GM12801 (cell line): ENCODE measurements around the gene ZFR.

ENCODE experiments used
- TF ChIP-seq, protein P1 (sequence below): IDR thresholded peaks from one replicate; pipeline ENCODE4 v1.5.1; 2011; ENCODE audit warnings: control low read depth; ENCODE audit not compliant: insufficient read length; ENCODE audit errors: extremely low read depth

ZFR gene

DNA sequence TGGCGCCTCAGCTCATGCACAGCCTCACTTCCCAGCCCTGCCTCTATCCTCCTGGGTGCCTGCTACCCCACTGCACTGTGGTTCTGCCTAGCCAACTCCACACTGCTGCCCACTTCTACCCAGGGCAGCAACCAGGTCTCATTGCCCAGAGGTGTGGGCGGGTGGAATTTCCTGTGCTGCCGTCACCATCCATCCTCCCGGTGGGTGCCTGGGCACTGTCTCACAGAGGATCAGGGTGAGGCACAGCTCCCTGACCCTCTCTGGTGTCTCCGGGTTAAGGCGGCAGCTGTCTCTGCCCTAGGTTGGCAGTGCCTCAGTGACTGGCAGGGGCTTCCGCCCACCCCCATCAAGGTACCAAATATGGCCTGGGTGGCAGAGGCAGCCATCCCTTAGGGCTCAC lies 127.5 kb downstream of the ZFR start:
- TF ChIP-seq, protein P1, sequence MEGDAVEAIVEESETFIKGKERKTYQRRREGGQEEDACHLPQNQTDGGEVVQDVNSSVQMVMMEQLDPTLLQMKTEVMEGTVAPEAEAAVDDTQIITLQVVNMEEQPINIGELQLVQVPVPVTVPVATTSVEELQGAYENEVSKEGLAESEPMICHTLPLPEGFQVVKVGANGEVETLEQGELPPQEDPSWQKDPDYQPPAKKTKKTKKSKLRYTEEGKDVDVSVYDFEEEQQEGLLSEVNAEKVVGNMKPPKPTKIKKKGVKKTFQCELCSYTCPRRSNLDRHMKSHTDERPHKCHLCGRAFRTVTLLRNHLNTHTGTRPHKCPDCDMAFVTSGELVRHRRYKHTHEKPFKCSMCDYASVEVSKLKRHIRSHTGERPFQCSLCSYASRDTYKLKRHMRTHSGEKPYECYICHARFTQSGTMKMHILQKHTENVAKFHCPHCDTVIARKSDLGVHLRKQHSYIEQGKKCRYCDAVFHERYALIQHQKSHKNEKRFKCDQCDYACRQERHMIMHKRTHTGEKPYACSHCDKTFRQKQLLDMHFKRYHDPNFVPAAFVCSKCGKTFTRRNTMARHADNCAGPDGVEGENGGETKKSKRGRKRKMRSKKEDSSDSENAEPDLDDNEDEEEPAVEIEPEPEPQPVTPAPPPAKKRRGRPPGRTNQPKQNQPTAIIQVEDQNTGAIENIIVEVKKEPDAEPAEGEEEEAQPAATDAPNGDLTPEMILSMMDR = no peak

GRCh38 chr5:32315221-32316014 lies 129.1 kb downstream of the ZFR start:
- TF ChIP-seq, protein P1 = no peak

- TF ChIP-seq, protein P1 = no peak
Measured at GRCh38 chr5:32314658-32315057, 129.9 kb downstream of the ZFR start.

DNA sequence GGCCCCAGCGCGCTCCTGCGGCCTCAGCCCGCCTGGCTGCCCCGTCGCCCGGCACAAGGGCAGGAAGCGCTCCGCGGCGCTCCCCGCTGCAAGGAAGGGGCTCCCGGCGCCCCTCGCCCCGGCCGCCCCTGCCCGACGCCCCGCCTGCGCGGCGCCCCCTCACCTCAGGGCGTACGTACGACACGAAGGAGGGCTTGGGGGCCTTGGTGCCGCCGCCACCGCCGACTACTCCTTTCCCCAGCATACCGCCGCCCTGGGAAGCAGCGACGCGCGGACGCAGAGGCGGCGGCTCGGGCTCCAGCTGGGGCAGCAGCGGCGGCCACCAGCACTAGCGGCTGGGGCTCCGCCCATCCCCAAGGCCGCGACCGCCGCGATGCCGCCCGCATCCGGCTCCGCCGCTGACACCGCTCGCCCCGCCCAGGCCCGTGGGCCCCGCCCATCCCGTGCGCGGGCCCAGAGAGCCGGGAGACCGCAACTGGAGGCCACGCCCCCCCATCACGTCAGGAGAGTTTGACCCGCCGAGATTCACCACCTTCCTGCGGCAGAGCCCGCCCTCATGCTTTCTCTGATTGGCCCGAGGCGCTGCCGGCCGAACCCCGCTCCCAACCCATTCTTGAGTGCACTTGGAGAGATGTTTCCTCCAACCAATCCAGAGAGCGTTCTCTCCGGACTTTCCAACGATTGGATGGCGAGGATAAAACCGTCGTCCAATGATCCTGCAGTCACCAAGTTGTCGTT lies 131.8 kb downstream of the ZFR start, which contains the start of gene MTMR12:
TSS of gene MTMR12 (minus strand) at position 345 of the 738 bp plus-strand sequence. CDS start at position 244, 101 bp downstream.
- TF ChIP-seq, protein P1 = no peak

- TF ChIP-seq, protein P1 = no peak
Measured at GRCh38 chr5:32312197-32312594, 132.3 kb downstream of the ZFR start.

DNA sequence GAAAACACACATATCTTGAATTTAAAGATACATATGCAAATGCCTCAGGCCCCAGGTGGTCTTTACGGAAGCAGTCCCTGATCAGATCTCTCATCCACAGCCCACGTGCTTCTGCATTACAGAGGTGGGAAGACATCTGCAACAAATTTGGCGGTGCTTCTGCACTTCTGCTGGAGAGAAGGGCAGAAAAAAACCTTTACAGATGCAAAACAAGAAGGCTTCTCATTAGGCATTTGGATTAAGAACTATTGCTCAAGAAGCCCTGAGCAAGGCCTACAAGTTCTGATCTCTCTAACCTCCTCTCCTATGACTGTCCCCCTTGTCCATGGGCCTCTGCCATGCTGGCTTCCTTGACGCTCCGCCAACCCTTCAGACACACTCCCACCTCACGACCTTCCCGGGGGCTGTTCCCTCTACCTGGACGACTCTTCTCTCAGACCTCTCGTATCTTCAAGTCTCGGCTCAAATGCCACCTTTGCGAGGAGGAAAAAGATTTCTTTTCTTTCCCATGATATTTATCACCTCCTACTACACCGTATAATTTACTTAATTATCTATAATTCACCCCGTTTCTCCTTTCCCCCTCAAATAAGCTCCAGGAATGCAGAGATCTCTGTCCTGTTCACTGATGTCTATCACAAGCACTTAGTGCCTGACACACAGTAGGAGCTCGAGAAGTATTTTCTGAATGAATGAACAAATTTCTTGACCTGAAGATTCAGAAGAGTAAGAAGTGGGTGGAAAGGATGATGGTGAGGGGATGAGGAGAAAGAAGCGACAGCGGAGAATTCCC lies 132.9 kb downstream of the ZFR start:
- TF ChIP-seq, protein P1 = no peak

DNA sequence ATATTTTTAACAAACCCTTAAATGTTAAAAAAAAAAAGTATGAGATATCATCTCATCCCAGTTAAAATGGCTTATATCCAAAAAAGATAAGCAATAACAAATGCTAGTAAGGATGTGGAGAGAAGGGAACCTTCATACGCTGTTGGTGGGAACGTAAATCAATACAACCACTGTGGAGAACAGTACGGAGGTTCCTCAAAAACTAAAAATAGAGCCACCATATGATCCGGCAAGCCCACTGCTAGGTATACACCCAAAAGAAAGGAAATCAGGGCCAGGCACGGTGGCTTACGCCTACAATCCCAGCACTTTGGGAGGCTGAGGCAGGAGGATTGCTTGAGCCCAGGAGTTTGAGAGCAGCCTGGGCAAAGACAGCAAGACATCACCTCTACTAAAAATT lies 134.8 kb downstream of the ZFR start:
- TF ChIP-seq, protein P1 = no peak
